Osteoblast (primary cell): Measurements from ENCODE around the gene RALGPS2. TPM values are rescaled to one million over a fixed set of nuclear protein-coding genes. Genes with fewer than 3 reads are reported as not detected.
"Not testable (repeated sequence)": the region's sequence is repeated elsewhere in the genome, so short reads cannot be mapped to it uniquely, and the experiment has no call there.

Experiments
- DNase-seq: peaks from one replicate; pipeline ENCODE4 v3.0.0; 2011; ENCODE audit warnings: low spot score, mixed read lengths; ENCODE audit not compliant: insufficient read length; ENCODE audit errors: missing footprints
- H2AFZ ChIP-seq: 2 replicates; pipeline ENCODE4 v1.6.0; 2011; ENCODE audit warnings: mild to moderate bottlenecking, low read length
- H3K27ac ChIP-seq: 2 replicates; pipeline ENCODE4 v1.5.1; 2011; ENCODE audit warnings: mild to moderate bottlenecking, low read depth, low read length, moderate library complexity
- H3K27me3 ChIP-seq: 2 replicates; pipeline ENCODE4 v1.6.0; 2012; ENCODE audit warnings: mild to moderate bottlenecking, control low read depth, inconsistent platforms, low read length, moderate library complexity; ENCODE audit not compliant: insufficient read depth
- H3K36me3 ChIP-seq: 2 replicates; pipeline ENCODE4 v1.5.1; 2011; ENCODE audit warnings: mild to moderate bottlenecking, low read length, control low read depth, moderate library complexity; ENCODE audit not compliant: insufficient read depth
- H3K4me1 ChIP-seq: 2 replicates; pipeline ENCODE4 v1.5.1; 2011; ENCODE audit warnings: mild to moderate bottlenecking, low read length, control low read depth, moderate library complexity; ENCODE audit not compliant: insufficient read depth
- H3K4me2 ChIP-seq: 2 replicates; pipeline ENCODE4 v1.6.0; 2011; ENCODE audit warnings: mild to moderate bottlenecking, low read length; ENCODE audit not compliant: insufficient read depth
- H3K4me3 ChIP-seq: fragments of 200-600 bp; sonication (generic); 3 replicates; pipeline ENCODE4 v1.5.1; 2012; ENCODE audit warnings: mild to moderate bottlenecking, low read length, inconsistent platforms; ENCODE audit not compliant: insufficient read depth
- H3K79me2 ChIP-seq: 2 replicates; pipeline ENCODE4 v1.6.0; 2012; ENCODE audit warnings: mild to moderate bottlenecking, low read length, control low read depth, inconsistent platforms; ENCODE audit not compliant: insufficient read depth
- H3K9me3 ChIP-seq: 2 replicates; pipeline ENCODE4 v1.5.1; 2011; ENCODE audit warnings: low read depth, low read length, control low read depth
- H4K20me1 ChIP-seq: 2 replicates; pipeline ENCODE4 v1.6.0; 2012; ENCODE audit warnings: mild to moderate bottlenecking, low read length, control low read depth; ENCODE audit not compliant: insufficient read depth
- total RNA-seq: library from RNA; depleted of rRNA; stranded (reverse); fragments of >200 nt; gene quantifications from 2 replicates; pipeline ENCODE4 v1.2.3, GENCODE V29; 2012
- TF ChIP-seq, protein P1 (sequence below): IDR thresholded peaks from 2 replicates; pipeline ENCODE4 v1.5.1; 2011; ENCODE audit warnings: mild to moderate bottlenecking, low read depth, low read length, moderate library complexity; ENCODE audit errors: extremely low read depth

RALGPS2 gene
- total RNA-seq, 1 donor, result 40.2 TPM

DNA sequence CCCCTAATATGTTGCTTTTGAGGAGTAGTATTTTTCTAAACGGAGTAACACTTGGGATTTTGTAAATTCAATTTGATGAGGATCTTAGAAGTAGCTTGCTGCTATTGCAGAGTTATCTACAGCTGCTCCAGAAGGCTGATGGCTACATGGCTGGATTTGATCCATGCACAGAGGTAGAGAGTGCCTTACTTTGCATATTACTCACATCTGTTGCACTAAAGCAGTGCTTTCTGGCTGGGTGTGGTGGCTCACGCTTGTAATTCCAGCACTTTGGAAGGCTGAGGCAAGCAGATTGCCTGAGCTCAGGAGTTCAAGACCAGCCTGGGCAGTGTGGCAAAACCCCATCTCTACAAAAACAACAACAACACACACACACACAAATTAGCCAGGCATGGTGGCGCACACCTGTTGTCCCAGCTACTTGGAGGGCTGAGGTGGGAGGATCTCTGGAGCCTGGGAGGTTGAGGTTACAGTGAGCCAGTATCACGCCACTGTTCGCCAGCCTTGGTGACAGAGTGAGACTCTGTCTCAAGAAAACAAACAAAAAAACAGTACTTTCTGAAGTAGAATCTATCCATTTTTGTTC lies 24.6 kb downstream of the RALGPS2 start:
- Histone ChIP-seq H3K27me3 (no peaks in the 10 kb centered on the region), H2AFZ (no peak overlapping the region), H3K9me3 (no peaks in the 10 kb centered on the region), H4K20me1 (no peaks in the 10 kb centered on the region), H3K36me3 (no peaks in the 10 kb centered on the region), H3K4me3 (no peak overlapping the region), H3K27ac (no peak overlapping the region), H3K79me2 (peaks cover 24% of the 10 kb centered on the region), H3K4me1 (peaks cover 14% of the 10 kb centered on the region), H3K4me2 (no peak overlapping the region)
- TF ChIP-seq, protein P1, sequence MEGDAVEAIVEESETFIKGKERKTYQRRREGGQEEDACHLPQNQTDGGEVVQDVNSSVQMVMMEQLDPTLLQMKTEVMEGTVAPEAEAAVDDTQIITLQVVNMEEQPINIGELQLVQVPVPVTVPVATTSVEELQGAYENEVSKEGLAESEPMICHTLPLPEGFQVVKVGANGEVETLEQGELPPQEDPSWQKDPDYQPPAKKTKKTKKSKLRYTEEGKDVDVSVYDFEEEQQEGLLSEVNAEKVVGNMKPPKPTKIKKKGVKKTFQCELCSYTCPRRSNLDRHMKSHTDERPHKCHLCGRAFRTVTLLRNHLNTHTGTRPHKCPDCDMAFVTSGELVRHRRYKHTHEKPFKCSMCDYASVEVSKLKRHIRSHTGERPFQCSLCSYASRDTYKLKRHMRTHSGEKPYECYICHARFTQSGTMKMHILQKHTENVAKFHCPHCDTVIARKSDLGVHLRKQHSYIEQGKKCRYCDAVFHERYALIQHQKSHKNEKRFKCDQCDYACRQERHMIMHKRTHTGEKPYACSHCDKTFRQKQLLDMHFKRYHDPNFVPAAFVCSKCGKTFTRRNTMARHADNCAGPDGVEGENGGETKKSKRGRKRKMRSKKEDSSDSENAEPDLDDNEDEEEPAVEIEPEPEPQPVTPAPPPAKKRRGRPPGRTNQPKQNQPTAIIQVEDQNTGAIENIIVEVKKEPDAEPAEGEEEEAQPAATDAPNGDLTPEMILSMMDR, result no peak
- no peak for DNase-seq

DNA sequence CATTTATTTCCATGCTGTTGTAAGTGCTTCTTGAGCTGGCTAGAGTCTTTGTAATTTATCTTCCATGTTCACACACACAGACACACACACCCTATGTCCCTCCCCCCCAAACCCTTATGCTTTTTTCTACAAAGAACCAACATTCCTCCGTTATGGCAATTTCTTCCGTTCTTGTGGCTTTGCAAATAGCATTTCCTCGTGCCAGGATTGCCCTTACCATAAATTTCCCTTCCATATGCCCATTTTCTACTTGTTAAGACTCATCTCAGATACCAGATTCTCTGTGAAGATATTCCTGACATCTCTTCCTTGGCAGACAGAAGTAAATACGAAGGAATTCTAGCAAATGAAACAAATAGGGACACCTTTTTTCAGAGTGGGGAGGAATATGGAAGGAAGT lies 26.0 kb downstream of the RALGPS2 start:
- H3K4me1 ChIP-seq, result peaks cover 14% of the 10 kb centered on the region
- no peak overlapping the region for H3K4me2 ChIP-seq
- no peaks in the 10 kb centered on the region for H3K27me3 ChIP-seq
- H3K9me3 ChIP-seq, result no peaks in the 10 kb centered on the region
- H3K79me2 ChIP-seq, result peaks cover 38% of the 10 kb centered on the region
- H3K4me3 ChIP-seq, result no peak overlapping the region
- TF ChIP-seq, protein P1, result no peak
- no peak for DNase-seq
- H3K36me3 ChIP-seq, result no peaks in the 10 kb centered on the region
- H2AFZ ChIP-seq, result peak overlapping the region; percentile 28
- H4K20me1 ChIP-seq, result no peaks in the 10 kb centered on the region
- H3K27ac ChIP-seq, result no peak overlapping the region

DNA sequence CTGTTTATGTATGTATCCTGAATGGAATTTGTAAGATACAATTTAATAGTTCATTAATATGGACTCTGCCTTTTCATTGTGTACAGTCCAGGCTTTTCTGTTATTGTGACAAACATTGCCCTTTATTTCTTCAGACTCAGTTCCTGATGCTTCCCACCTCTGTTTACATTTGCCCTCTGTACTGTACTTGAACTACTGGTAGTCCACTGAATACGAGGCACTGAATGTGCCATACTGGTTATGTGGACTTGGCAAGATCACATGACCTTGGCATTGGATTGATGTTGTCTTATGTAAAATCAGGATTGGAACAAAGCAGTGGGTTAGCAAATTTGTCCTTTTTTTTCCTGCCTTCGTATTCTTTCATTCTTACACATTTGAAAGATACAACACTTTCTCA lies 27.8 kb downstream of the RALGPS2 start:
- TF ChIP-seq, protein P1, result no peak
- H3K27me3 ChIP-seq, result no peaks in the 10 kb centered on the region
- H4K20me1 ChIP-seq, result peaks cover 8% of the 10 kb centered on the region
- H3K27ac ChIP-seq, result no peak overlapping the region
- no peak overlapping the region for H2AFZ ChIP-seq
- peaks cover 14% of the 10 kb centered on the region for H3K4me1 ChIP-seq
- DNase-seq, result no peak
- H3K4me3 ChIP-seq, result no peak overlapping the region
- H3K79me2 ChIP-seq, result peaks cover 56% of the 10 kb centered on the region
- no peaks in the 10 kb centered on the region for H3K36me3 ChIP-seq
- no peaks in the 10 kb centered on the region for H3K9me3 ChIP-seq
- peak overlapping the region; percentile 50 for H3K4me2 ChIP-seq

DNA sequence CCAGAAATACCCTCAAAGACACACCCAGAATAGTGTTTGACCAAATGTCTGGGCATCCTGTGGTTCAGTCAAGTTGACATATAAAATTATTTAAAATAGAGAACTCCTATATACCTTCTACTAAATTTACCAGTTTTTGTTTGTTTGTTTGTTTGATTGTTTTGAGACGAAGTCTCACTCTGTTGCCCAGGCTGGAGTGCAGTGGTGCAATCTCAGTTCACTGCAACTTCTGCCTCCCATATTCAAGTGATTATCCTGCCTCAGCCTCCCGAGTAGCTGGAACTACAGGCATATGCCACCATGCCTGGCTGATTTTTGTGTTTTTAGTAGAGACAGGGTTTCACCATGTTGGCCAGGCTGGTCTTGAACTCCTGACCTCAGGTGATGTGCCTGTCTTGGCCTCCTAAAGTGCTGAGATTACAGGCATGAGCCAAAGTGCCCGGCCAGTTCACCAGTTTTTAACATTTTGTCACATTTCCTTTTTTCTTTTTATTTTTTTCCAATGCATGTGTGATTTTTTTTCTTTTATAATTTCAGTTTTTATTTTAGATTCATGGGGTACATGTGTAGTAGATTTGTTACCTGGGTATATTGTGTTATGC lies 29.7 kb downstream of the RALGPS2 start:
- not testable (repeated sequence) for H3K27ac ChIP-seq, H3K27me3 ChIP-seq, H4K20me1 ChIP-seq, H3K4me2 ChIP-seq, H2AFZ ChIP-seq, H3K36me3 ChIP-seq, H3K4me3 ChIP-seq, DNase-seq, H3K9me3 ChIP-seq
- Histone ChIP-seq H3K4me1 (peaks cover 14% of the 10 kb centered on the region), H3K79me2 (peaks cover 71% of the 10 kb centered on the region)
